Uterus (tissue), 4 donors: ENCODE measurements around the gene ZNF215. TPM values are rescaled to one million over a fixed set of nuclear protein-coding genes. Genes with fewer than 3 reads are reported as not detected.

Experiments
- DNase-seq, 2 donors: peaks; one replicate each; pipeline ENCODE4 v3.0.0-alpha.2; 2019 to 2020
- H3K27ac ChIP-seq, 2 donors: fragments of 200-600 bp; sonication (generic); 1 replicate in 1 of 2; 2 replicates in 1 of 2; pipeline ENCODE4 v1.5.1; 2016 to 2018
- H3K27me3 ChIP-seq, 2 donors: fragments of 200-600 bp; sonication (generic); one replicate each; pipeline ENCODE4 v1.5.1; 2018 to 2019; ENCODE audit warnings: control low read depth in 1 of 2
- H3K36me3 ChIP-seq, 2 donors: fragments of 200-600 bp; sonication (generic); one replicate each; pipeline ENCODE4 v1.5.1; 2019; ENCODE audit warnings: control low read depth in 1 of 2
- H3K4me1 ChIP-seq, 2 donors: fragments of 200-600 bp; sonication (generic); one replicate each; pipeline ENCODE4 v1.5.1; 2018 to 2019; ENCODE audit warnings: control low read depth in 1 of 2
- H3K4me3 ChIP-seq, 2 donors: fragments of 200-600 bp; sonication (generic); 1 replicate in 1 of 2; 2 replicates in 1 of 2; pipeline ENCODE4 v1.5.1; 2018 to 2019; ENCODE audit warnings: mild to moderate bottlenecking in 1 of 2
- H3K9me3 ChIP-seq, 2 donors: fragments of 200-600 bp; sonication (generic); one replicate each; pipeline ENCODE4 v1.5.1; 2019; ENCODE audit warnings: control low read depth in 1 of 2
- POLR2A ChIP-seq, 2 donors: fragments of 450-650 bp; IDR thresholded peaks; one replicate each; pipeline ENCODE4 v1.6.1; 2016; ENCODE audit warnings: antibody characterized with exemption in 2 of 2, mild to moderate bottlenecking in 1 of 2, moderate library complexity in 1 of 2
- intact Hi-C: fragments of 100-400 bp; cut with DNase I; formaldehyde crosslinking; loops from one replicate; pipeline ENCODE4 v1.15.1; 2023; ENCODE audit warnings: low total_unique reads
- total RNA-seq, 4 donors: library from RNA; depleted of rRNA in 3 of 4; stranded (reverse); fragments of >200 nt in 3 of 4; gene quantifications; one replicate each; pipeline versions ENCODE4 v1.1.0 to v1.2.4, GENCODE V29; 2014 to 2023
- TF ChIP-seq, protein P1 (sequence below), 4 experiments: fragments of 200-600 bp in 2 of 4; fragments of 450-650 bp in 2 of 4; sonication (generic) in 2 of 4; IDR thresholded peaks; one replicate each; pipeline ENCODE4 v1.5.1; 2016 to 2019; ENCODE audit warnings: antibody characterized with exemption in 4 of 4, mild to moderate bottlenecking in 2 of 4, moderate library complexity in 1 of 4
- donor health status: DM: yes; HTN: yes; CAD: no.

Gene ZNF215
- total RNA-seq, 4 donors from 2014 or later: 0.77 to 3.2 (median 1.9) TPM

DNA sequence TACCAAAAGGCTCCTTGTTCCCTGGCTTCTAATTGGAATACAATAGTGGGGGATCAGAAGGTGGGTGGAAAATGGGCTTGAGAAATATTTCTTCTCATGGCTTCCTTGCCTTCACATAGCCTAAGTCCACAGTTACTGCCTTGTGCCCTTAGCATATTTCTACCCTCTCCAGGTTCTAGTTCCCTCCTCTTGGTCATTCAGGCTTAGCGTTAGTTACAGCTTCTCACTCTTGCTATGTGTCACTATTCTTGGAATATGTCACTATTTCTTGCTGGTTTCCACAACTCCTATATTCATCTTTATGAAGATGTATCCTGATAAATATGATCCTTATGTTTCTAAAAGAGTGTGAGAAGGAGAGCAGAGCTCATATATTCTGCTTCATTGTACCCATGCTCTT, 36.4 kb upstream of the ZNF215 start:
- H3K27me3 ChIP-seq: no peaks in the 10 kb centered on the region
- no peaks in the 10 kb centered on the region for H3K36me3 ChIP-seq
- H3K9me3 ChIP-seq: no peaks in the 10 kb centered on the region
- H3K4me1 ChIP-seq: no peaks in the 10 kb centered on the region
- intact Hi-C loops: no loop called here
- H3K4me3 ChIP-seq: no peak overlapping the region
- TF ChIP-seq POLR2A (IDR thresholded peaks at IDR 0.05): no peak
- TF ChIP-seq, protein P1, sequence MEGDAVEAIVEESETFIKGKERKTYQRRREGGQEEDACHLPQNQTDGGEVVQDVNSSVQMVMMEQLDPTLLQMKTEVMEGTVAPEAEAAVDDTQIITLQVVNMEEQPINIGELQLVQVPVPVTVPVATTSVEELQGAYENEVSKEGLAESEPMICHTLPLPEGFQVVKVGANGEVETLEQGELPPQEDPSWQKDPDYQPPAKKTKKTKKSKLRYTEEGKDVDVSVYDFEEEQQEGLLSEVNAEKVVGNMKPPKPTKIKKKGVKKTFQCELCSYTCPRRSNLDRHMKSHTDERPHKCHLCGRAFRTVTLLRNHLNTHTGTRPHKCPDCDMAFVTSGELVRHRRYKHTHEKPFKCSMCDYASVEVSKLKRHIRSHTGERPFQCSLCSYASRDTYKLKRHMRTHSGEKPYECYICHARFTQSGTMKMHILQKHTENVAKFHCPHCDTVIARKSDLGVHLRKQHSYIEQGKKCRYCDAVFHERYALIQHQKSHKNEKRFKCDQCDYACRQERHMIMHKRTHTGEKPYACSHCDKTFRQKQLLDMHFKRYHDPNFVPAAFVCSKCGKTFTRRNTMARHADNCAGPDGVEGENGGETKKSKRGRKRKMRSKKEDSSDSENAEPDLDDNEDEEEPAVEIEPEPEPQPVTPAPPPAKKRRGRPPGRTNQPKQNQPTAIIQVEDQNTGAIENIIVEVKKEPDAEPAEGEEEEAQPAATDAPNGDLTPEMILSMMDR (IDR thresholded peaks at IDR 0.05): no peak
- H3K27ac ChIP-seq: no peak overlapping the region
- DNase-seq: no peak

DNA sequence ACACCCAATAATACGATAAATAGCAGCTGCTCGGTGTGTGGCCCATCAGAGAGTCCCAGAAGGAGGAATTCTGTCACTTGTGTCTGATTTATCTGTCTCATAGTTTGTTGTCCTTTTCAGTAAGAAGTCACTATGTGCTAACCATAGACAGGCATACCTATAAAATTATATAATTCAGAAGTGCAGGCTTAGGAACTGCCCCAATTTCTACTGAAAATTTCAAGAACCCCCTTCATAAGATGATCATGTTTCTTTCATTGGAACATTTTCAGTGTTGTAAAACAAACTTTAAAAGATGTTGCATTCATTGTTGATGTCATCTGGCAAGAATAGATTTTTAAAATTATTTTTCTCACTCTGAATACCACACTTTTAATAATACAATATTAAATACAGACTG, 33.8 kb upstream of the ZNF215 start, which contains the start of gene OR2D2:
OR2D2 (minus strand) TSS at position 101 of the 400 bp plus-strand sequence; CDS start at position 101, 0 bp downstream.
- H3K27ac ChIP-seq: no peak within 1 kb of the TSS
- H3K27me3 ChIP-seq: no peaks in the 10 kb centered on the region
- H3K9me3 ChIP-seq: no peaks in the 10 kb centered on the region
- intact Hi-C loops: no loop called here
- no peak within 1 kb of the TSS for H3K4me3 ChIP-seq
- TF ChIP-seq POLR2A (IDR thresholded peaks at IDR 0.05): no peak
- TF ChIP-seq, protein P1 (IDR thresholded peaks at IDR 0.05): no peak
- no peak for DNase-seq
- H3K4me1 ChIP-seq: no peaks in the 10 kb centered on the region
- no peaks in the 10 kb centered on the region for H3K36me3 ChIP-seq

DNA sequence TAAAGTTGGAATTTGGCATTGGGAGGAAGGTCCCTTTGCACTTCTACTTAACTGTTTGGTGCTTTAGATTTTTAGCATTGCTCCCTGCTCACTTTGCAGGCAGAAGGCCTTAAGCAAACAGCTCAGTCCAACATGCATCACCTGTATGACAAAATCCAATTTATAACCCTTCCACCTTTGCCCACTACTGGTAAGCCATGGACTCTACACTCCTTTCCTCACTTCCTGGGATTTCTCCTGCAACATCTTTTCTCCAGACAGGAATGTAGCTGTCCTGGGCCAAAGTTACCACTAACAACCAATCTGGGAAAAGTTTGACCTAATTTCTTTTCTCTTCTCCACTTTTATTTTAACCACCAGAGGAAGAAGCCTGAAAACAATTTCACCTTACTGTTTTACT, 32.1 kb upstream of the ZNF215 start:
- intact Hi-C loops: no loop called here
- H3K9me3 ChIP-seq: no peaks in the 10 kb centered on the region
- no peak for TF ChIP-seq POLR2A (IDR thresholded peaks at IDR 0.05)
- TF ChIP-seq, protein P1 (IDR thresholded peaks at IDR 0.05): no peak
- no peaks in the 10 kb centered on the region for H3K27me3 ChIP-seq
- H3K4me1 ChIP-seq: no peaks in the 10 kb centered on the region
- H3K4me3 ChIP-seq: no peak overlapping the region
- no peaks in the 10 kb centered on the region for H3K36me3 ChIP-seq
- no peak overlapping the region for H3K27ac ChIP-seq
- no peak for DNase-seq

DNA sequence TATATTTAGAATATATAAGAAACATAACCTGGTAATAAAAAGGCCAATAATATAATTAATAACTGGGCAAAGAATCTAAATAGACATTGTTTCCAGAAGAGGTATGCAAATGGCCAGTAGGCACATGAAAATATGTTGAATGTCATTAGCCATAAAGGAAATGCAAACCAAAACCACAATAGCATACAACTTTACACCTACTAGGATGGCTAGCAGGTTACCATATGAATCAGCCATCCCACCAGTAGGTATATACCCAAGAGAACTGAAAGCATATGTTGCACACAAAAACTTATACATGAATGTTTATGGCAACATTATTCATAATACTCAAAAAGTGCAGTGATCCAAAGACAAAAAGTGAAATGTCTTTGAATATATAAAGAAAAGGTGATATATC, 31.2 kb upstream of the ZNF215 start:
- Histone ChIP-seq H3K9me3 (no peaks in the 10 kb centered on the region), H3K27me3 (no peaks in the 10 kb centered on the region), H3K27ac (no peak overlapping the region), H3K36me3 (no peaks in the 10 kb centered on the region), H3K4me3 (no peak overlapping the region), H3K4me1 (no peaks in the 10 kb centered on the region)
- DNase-seq: no peak
- TF ChIP-seq, protein P1 (IDR thresholded peaks at IDR 0.05): no peak
- no peak for TF ChIP-seq POLR2A (IDR thresholded peaks at IDR 0.05)
- intact Hi-C loops: no loop called here

DNA sequence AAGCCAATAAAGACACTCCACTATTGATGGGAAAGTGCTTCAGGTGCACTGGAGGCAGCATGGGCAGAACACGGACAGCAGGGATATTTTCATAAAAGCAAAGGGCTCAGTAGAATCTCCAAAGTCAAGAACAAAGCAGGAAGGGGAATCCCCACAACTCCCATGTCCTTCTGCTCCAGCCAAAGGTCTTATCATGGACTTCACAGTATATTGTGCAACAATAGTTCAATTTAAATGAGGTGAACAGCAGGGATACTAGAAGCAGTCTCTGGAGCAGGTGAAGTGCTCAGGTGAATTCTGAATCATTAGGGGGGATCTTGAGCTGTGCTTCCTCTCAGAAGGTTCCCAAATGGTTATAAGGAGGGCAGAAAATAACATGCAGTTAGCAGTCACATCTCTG, 27.3 kb upstream of the ZNF215 start:
- H3K9me3 ChIP-seq: no peaks in the 10 kb centered on the region
- DNase-seq: no peak
- intact Hi-C loops: no loop called here
- H3K27me3 ChIP-seq: no peaks in the 10 kb centered on the region
- H3K4me1 ChIP-seq: no peaks in the 10 kb centered on the region
- H3K4me3 ChIP-seq: no peak overlapping the region
- H3K36me3 ChIP-seq: no peaks in the 10 kb centered on the region
- TF ChIP-seq, protein P1 (IDR thresholded peaks at IDR 0.05): no peak
- TF ChIP-seq POLR2A (IDR thresholded peaks at IDR 0.05): no peak
- no peak overlapping the region for H3K27ac ChIP-seq
